Measurements from ENCODE around the gene MMS22L. TPM values are rescaled to one million over a fixed set of nuclear protein-coding genes. Genes with fewer than 3 reads are reported as not detected.

Gene MMS22L
- total and polyA plus RNA-seq, 2 of the 13 experiments (the other 11 are each of a cell fraction or from before 2014, with no cell fraction given): 6.2 to 32.9 TPM

- FAIRE-seq (no peak), ATAC-seq (no peak), DNase-seq (ENCODE audit: low spot score) (no peak)
- Histone ChIP-seq H2AFZ (ENCODE audit: low read length) (no peak overlapping the region), H3K79me2 (ENCODE audit: insufficient read depth, low read length) (no peaks in the 10 kb centered on the region), H3K36me3 (replicated peaks in 1 of 2; ENCODE audit: control insufficient read depth in 1 of 2, insufficient read depth in 2 of 2, low read length in 2 of 2) (peaks cover 0 to 41% of the 10 kb centered on the region in 2 experiments; a peak in 2 of 5 replicates), H3K4me3 (replicated peaks in 1 of 3; ENCODE audit: insufficient read depth in 1 of 3, low read depth in 2 of 3, low read length in 3 of 3) (no peak overlapping the region), H3K9ac (ENCODE audit: insufficient read depth, low read depth, low read length) (no peak overlapping the region), H3K27me3 (ENCODE audit: control insufficient read depth in 1 of 2, insufficient read depth in 2 of 2, low read length in 2 of 2) (no peaks in the 10 kb centered on the region), H3K9me3 (ENCODE audit: low read length) (no peaks in the 10 kb centered on the region), H4K20me1 (ENCODE audit: insufficient read depth, low read length) (no peaks in the 10 kb centered on the region), H3K4me1 (ENCODE audit: insufficient read depth, low read length) (no peaks in the 10 kb centered on the region), H3K27ac (ENCODE audit: extremely low read length, insufficient read depth, low read length) (no peak overlapping the region), H3K4me2 (ENCODE audit: low read depth, low read length) (no peak overlapping the region)
- CTCF ChIA-PET (ENCODE audit: low intra/inter-chr PET ratio, low total read pairs): no interaction called here
- TF ChIP-seq NPAS2 (CRISPR knock-in tag; IDR thresholded peaks at IDR 0.05; ENCODE audit: borderline replicate concordance): no peak
- TF ChIP-seq ZNF776 (CRISPR knock-in tag; IDR thresholded peaks at IDR 0.05): no peak
- no peak for TF ChIP-seq ZNF430 (CRISPR knock-in tag; IDR thresholded peaks at IDR 0.05)
- no peak for TF ChIP-seq HMG20A (CRISPR knock-in tag; IDR thresholded peaks at IDR 0.05; ENCODE audit: borderline replicate concordance)
- no peak for TF ChIP-seq ZEB1 (IDR thresholded peaks at IDR 0.05; ENCODE audit: insufficient replicate concordance, low read depth)
- TF ChIP-seq SRSF4 (IDR thresholded peaks at IDR 0.05; ENCODE audit: low read depth, low read length, poor library complexity, severe bottlenecking): no peak
- no peak for TF ChIP-seq NFATC3 (CRISPR knock-in tag; IDR thresholded peaks at IDR 0.05)
- no peak for TF ChIP-seq HHEX (CRISPR knock-in tag; IDR thresholded peaks at IDR 0.05)
- TF ChIP-seq ZNF33B (CRISPR knock-in tag; IDR thresholded peaks at IDR 0.05): no peak
- TF ChIP-seq MATR3 (CRISPR knock-in tag; IDR thresholded peaks at IDR 0.05): no peak
- no peak for TF ChIP-seq NFAT5 (CRISPR knock-in tag; IDR thresholded peaks at IDR 0.05)
- TF ChIP-seq ZNF563 (CRISPR knock-in tag; IDR thresholded peaks at IDR 0.05): no peak
- TF ChIP-seq ZNF570 (CRISPR knock-in tag; IDR thresholded peaks at IDR 0.05; ENCODE audit: borderline replicate concordance): no peak
- no peak for TF ChIP-seq ZNF550 (CRISPR knock-in tag; IDR thresholded peaks at IDR 0.05; ENCODE audit: borderline replicate concordance)
- no peak for TF ChIP-seq HNRNPL (IDR thresholded peaks at IDR 0.05; ENCODE audit: low read depth, low read length)
- TF ChIP-seq ZNF607 (CRISPR knock-in tag; IDR thresholded peaks at IDR 0.05; ENCODE audit: borderline replicate concordance): no peak
- TF ChIP-seq ZNF740 (CRISPR knock-in tag; IDR thresholded peaks at IDR 0.05): no peak
- POLR2A ChIA-PET: no interaction called here
- no TSS peak for BruUV-seq (replicated peaks)
- intact Hi-C loops (cut with micrococcal nuclease; ENCODE audit: unreplicated experiment): no loop called here
- 97% methylated on average over 1 of the region's 1 CpG for WGBS (ENCODE audit: low lambda C conversion rate)
- in situ Hi-C loops (cut with HindIII; ENCODE audit: extremely low pct_ligation_motif_present, low pct_unique_long_range_greater_than_20kb): no loop called here
These were observed 13.2 kb downstream of the MMS22L start for GRCh38 chr6:97269821-97270220.

Data from HepG2 (cell line).